Stimulated activated CD8-positive, alpha-beta memory T cell treated with anti-CD3 and anti-CD28 coated beads, Interleukin-15, amount 100 ng/mL, for 1 hour (primary cell): ENCODE measurements around the gene DLX2.

Experiments
- DNase-seq: peaks from one replicate; pipeline ENCODE4 v3.0.0-alpha.2; 2020; ENCODE audit warnings: low read depth

The DLX2 gene

DNA sequence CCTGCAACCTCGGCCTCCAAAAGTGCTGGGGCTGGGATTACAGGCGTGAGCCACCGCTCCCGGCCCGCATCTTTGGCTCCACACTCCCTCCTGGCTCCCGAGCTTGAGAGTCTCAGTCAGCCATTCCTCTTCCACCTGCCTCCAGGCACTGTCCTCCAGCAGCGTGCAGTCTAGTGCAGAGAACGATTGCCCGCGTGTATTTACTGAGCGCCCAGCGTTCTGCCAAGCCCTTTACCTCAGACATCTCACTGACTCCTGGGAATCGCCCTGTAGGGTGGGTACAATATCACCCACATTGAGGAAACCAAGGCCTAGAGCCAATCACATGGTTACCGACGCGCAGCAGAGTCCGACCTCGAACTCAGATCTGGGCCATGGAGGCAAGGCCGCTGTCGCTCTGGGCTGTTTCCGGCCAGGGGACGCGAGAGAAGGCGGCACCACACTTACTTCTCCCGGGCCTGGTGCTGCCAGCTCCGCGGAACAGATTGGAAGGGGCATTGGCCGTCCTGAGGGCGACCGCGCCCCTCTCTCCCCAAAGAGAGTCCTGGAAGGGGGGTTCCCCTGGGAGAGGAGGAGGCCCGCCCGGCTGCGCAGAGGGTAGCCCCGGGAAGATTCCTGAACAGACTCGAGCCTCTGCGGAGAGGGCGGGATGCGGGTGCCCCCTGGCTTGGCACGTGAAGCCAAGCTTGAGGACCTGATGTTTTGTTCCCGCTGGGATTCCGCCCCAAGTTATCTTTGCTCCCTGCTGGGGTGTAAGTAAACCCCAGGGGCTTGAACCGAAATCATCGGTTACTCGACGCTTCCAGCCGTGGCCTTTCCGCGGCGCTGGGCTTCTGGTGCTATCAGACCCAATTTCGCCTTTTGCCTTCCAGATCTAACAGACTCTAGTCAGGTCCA lies 5.2 kb upstream of the DLX2 start:
- no peak for DNase-seq

DNA sequence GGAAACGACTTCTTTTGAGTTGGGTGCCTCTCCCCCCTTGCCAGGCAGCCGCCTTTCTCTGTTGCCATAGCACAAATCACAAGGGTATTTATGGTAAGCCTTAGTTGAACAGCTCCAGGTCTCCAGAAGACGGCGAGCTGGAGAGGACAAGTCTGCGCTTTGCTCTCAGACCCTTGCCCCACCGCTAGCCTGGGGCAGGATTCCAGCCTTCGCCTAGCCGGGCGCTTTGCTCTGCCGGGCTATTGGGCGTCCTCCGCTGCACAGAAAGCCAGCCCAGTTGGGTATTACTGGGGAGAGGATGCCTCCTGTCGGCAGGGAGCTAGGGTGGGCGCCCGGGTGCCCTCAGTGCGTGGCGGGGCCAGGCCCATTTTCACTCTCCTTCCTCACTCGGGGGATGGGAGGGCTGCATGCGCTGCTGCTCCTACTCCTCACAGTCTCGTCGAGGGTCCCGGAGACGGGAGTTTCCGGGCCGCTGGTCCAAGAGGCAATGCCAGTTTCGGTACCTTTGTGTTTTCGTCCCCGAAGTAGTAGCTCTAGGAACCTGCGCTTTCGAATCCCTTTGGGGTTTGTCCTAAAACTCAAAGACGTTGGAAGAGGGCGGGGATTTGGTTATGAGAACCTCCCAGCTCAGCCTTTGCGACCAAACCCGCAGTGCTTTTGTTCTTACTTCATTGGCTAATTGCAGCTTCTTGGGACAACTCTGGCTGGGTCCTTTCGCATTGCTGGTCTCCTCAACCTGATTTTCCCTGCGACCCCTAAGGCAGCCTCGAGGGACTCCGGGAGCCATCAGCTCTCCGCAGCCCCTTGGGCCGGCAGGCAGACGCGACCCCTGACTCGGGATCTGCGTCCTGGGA lies 3.6 kb upstream of the DLX2 start:
- DNase-seq, result no peak

DNA sequence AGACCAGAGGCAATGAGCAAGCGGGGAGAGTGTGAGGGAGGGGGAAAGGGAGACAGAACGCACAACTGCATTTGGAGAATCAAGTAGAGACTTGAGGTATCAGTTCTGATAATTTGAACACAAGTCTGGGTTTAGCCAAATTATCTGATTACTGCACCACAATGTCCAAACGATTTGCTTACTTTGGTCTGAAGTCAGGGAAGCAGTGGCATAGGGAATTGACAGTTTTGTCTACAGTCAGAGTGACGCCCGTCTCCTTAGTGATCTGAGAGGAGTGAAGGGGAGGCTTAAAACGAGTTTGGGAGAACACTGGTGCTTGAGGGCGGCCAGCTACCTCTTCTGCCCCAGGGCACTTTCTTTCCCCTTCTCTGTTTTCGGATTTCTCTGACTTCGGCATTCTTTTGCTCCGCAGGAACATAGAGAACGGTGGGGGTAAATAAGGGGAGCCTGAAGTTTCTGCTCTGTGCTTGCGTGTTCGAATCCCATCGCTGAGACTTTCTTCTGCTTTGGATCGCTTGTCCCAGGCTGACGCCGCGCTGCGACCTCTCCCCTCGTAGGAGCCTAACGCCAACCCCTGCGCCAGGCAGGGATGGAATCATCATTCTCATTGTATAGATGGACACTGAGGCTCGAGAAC lies 2.9 kb upstream of the DLX2 start:
- DNase-seq, result no peak

DNA sequence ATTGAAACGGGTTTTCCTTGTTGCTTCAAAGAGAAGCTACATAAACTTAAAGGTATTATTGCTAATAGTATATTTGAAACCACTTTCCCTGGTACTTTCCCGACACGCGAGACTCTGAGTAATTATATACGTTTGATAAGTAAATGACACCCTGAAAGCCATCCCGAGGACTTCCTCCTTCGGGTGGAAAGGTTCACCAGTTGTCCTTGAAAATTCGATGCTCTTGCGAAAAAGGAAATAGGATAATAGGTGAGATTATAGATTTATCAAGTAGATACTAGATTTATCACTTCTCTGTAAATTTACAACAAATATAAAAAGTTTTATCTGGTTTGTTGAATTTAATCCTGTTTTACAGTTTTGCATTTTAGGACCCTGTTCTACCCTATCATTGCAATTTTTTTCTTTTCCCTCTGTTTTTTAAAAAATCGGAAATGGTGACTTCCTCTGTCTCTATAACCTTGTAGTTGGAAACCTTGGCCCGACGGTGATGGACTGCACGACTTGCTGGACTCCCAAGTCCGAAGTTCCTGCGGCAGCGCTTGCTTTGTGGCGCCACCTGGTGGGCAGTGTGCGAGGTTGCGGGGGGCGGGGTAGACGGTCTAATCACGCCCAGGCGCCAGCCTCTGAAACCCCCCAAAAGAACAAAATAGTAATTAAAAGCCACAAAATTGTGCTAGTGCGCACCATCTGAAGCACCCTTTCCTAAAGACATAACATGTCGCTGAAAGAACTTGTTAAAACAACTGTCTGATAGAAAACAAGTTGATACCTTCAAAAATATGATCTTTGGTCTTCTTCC lies 972 bp upstream of the DLX2 start:
- peak; percentile 38 for DNase-seq

DNA sequence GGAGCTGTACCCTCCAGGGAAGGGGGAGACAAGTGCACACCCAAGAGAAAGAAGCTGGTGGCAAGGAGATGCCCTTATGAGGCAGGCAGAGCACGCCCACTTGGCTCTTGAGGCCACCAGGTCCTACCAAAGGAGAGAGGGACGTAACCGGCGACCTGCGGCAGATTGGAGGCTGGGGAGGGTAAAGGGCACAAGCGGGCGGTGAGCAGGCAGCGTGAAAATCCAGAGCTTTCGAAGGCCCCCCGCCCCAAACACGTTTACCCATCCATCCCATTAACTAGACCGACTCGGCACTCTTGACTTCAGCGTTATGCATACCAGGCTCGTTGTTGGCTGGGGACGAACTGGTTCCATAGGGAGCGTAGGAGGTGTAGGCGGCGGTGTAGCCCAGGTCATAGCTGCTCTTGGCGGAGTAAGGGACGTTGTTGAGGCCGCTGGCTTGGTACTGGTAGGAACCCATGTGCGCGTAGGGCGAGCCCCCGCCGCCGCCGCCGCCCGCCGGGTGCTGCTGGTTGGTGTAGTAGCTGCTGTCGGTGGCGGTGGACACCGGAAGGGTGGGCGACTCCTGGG lies 794 bp downstream of the DLX2 start:
- no peak for DNase-seq

DNA sequence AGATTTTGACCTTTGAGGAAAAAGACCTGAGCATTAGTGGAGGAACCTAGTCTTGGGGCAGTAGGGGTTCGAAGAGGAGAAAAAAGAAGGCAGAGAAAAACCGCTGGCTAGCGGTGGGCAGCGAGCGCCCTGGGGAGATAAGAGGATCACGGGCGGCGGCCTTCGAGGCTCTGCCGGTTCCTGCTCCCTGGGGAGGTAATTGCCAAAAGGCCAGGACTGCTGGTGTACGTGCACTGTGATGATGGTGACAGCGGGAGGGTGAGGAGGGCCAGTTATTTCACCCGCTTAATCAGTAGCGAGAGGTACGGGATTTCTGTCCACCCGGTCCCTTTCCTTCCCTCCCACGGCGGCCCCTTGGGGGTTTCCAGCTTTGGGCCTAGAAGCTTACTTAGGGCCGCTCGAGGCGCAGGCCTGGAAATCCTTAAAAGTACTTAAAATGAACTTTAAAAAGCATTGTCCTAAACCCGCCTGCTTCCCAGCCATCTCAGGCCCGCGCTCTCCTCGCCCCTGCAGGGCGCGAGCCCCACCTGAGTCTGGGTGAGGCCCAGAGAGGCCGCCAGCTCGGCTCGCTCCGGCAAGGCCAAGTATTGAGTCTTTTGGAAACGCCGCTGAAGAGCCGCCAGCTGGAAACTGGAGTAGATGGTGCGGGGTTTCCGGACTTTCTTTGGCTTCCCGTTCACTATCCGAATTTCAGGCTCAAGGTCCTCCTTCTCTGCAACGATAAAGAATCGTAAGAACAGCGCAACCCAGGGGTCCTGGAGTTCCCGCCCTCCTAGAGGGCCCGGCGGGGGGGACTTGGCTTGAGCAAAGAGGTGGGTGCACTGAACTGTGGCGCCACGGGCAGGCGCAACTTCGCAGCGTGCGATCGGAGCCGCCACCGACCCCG lies 1.5 kb downstream of the DLX2 start:
- no peak for DNase-seq

DNA sequence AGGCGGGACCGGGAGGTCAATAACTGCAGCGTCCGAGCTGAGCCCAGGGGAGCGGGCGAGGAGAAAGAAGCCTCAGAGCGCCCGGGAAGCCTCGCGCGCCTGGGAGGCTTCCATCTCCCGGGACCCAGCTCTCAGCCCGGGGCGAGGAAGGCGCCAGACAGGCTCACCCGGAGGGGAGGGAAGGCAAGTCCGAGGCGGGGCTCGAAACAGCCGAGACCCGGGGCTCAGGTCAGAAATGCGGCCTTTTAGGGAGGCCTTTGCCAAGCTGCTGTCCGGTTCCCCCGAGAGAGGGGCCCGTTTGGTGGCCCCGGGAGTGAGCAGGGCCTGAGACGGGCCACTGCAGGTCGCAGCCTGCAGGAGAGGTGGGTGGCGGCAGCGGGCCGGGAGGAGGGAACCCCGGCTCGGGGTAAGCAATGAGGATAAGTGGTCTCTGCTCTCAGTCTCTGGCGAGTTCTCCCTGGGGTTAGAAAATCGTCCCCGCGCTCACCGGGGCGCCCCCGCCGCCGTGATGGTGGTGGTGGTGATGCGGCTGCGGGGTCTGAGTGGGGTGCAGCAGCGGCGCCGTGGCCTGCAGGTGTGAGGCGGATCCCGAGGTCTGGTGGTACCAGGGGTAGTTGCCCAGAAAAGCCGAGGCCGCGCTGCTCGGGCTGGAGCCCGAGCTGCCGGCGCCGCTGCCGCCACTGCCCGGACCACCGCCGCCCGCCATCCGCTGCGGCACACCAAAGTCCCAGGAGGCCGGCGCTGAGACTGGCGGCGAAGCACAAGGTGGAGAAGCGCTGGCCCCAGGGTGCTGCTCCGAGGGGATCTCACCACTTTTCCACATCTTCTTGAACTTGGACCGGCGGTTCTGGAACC lies 2.4 kb downstream of the DLX2 start:
- no peak for DNase-seq

DNA sequence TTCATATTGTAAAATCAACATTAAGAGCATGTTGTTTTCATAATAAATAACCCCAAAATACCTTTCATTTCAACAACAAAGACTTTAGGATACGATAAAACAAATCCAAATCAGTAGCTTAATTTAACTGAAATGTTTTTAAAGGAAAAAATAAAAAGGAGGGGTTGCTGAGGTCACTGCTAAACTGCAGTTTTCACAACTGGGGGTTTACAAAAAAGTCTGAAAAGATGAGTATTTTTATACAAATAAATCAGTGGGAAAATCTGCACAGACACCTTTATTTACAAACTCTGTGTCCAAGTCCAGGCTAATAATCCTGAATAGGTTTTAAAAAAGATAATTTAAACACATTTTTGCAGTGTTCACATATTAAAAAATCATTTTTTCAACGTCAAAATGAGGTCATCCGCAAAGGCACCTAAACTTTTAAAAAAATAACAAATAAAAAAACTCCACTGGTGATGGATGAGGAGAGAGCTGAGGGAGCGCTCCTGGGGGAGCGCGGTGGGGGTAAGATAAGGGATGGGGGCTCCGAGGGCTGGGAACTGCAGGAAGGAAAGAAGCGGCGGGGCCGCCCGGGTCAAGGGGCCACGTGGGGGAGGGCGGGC lies 3.1 kb downstream of the DLX2 start:
- no peak for DNase-seq

DNA sequence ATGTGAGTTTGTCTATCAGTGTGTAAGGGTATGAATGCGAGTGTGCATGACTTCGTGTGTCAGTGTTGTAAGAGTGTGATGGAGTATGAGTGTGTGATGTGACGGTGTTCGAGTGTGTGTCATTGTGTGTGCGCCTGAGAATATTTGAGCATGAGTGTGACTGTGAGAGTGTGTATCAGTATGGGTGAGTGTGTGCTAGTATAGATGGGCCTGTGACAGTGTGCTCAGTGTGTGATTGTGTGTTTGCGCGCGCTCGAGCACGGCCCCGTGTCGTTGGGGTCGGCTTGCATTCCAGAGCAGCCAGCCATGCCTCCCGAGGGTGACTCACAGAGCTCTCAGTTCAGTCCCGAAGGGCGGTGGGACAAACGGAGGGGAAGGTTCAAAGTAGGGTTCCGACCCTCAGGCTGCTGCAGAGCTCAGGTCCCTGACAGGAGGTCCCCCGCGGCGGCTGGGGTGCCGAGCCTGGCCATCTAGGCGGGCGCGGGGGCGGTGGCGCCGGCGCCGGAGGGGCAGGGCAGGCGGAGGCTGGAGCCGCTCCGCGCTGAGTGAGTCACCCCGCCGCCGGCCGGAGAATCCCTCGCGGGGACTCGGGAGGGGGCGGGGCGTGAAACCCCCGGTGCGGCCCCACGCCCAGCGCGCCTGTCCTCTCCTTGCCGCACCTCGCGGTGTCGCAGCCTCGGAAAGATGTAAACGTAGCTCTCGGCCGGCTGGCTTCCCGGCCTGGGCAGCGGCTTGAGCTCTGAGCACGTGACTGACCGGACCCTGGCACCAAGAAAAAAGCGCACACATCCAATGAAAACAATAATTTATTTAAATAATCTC lies 3.8 kb downstream of the DLX2 start:
- DNase-seq, result no peak

DNA sequence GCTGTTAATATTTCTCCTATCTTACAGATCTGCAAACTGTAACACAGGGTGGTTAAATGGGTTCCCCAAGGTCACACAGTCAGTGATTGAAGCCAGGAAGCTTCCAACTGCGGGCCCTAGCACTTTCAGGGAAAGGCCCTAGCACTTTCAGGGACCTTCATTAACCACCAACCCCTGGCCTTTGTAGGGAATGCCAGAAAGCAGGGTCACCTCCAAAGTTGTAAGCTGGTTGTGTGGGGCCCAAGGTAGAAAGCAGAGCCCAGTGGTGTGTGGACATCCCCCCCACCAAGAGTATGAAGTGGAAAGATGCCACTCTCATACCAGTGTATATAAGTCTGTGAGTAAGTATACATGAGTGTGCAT lies 4.4 kb downstream of the DLX2 start:
- no peak for DNase-seq

DNA sequence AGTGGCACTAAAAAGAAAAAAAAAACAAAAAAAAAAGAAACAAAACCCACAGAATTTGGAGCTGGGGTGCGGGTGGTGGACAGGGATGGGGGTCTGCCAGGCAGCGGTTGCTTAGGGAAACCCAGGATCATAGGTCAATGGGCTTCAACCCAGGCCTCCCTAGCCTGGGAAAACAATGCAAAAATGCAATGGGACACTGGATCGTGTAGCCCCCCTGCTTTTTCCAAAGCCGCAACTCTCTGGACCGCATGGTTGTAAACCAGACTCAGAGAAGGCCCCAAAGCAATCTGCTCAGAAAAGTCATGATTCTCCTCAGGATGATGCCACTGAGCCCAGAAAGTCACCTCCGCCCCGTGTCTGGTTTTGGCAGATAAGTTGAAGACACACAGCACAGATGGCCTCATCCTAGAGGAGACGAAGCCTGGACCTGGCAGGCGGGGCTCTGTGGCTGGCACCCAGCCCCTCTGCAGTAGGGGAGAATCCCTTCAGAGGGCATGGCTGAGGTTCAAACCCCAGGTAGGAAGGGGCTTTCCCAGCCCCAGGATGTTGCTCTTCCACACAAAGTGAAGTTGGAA lies 5.1 kb downstream of the DLX2 start:
- no peak for DNase-seq

DNA sequence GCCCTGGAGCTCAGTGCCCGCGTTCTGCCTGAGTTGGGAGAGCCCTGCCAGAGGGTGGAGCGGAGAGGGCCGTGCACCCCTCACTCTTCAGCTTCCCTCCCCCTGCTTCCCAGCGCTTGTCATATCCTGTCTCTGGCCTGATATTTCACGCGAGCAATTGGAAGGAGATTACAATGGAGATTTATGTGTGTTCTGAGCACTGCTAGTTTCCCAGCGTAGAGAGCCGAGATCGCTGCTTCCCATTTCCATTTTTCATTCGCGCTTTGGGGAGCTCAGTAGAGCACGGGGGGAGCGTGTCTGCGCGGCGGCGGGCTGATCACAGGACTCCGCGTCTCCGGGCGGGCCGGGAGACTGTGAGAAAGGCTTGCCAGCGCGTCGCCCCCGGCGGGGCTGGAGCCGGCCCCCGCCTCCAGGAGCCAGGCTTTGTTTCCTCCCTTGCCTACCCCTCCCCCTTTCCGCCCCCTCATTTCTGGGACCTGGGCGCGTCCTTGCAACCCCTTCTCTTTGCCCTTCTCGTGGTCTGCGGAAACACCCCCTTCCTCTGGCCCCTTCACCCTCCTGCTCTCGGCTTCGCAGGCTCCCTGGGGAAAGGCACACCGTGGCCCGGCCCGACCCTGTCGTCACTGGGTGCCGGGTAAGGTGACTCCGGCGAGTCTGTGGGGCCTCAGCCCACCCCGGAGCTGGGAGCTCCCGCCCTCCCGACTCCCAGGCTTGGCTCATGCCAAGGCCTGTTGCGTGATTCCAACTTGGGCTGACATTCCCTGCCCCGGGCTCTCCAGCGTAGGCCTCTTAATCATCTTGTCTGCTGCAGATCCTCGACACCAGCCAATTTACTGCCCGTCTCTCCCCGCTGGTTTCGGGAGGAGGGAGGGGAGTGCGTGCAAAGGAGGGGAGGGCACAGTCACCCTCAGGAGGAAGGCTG lies 5.8 kb downstream of the DLX2 start:
- no peak for DNase-seq

DNA sequence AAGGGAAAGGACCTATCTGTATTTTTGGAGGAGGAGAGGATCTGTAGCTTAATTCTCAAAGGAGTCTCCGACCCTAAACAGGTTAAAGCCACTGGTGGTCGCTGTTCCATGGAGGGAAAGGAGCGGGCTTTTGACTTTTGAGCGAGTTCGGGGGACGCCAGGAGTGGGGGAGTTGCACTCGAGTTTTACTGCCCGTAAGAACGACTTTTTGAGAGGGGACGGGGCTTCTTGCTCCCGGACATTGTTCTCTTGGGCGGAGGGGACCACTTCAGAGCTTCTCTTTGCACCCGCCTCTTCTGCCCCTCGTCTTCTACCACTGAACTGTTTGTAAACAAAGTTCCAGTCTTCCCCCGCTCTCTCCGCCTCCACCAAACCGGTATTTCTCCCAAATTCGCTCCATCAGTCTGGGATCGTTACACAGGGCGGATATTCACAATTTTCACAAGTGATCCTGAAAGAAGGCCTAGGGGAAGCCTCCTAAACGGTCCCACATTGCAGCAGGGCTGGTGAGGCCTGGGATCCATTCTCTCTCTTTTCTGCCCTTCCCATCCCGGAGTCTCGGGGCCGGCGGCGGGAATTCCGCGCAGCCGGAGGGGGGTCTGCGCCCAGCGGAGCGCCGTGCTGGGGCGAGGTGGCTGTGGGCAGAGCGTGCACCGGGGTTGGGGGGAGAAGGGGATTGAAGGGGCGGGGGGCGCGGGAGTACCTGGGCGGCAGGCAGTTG lies 6.6 kb downstream of the DLX2 start:
- DNase-seq, result no peak

DNA sequence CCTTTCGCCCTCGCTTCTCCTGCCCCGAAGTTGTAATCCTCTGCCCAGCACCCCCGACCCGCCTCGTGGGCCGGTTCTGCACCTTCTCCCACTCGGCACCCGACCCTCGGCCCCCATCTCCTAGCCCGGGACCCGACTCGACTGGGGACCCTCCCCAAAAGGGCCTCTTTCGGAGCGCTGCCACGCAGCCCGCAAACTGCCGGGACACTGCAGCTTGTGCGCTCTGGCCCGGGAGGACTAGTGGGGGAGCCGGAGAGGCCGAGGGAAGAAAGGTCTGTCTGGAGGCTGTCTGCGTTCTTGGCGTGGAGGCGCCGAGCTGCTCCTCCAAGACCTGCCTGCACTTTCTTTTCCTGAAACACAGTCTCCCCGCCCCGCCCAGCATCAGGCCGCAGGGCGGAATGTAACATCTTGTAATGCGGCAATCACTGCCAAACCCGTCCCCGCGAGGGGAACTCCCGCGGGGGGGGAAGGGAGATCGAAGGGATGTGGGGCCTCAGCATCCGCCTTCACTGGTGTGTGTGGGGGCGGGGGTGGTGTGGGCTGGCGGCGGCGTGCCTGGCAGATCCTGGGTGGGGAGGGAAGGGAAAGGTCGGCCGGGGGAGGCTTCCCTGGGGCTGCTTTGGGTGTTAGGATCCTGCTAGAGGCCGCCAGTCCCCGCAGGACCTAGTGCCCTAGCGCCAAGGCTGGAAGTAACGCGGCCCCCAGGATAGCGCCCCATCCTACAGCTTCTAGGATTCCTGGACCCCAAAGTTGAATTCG lies 7.4 kb downstream of the DLX2 start:
- no peak for DNase-seq
